Osteoblast (primary cell): ENCODE measurements around the gene RAD51B. TPM values are rescaled to one million over a fixed set of nuclear protein-coding genes. Genes with fewer than 3 reads are reported as not detected.

Source experiments
- DNase-seq: peaks from one replicate; pipeline ENCODE4 v3.0.0; 2011; ENCODE audit warnings: low spot score, mixed read lengths; ENCODE audit not compliant: insufficient read length; ENCODE audit errors: missing footprints
- H2AFZ ChIP-seq: 2 replicates; pipeline ENCODE4 v1.6.0; 2011; ENCODE audit warnings: mild to moderate bottlenecking, low read length
- H3K27ac ChIP-seq: 2 replicates; pipeline ENCODE4 v1.5.1; 2011; ENCODE audit warnings: mild to moderate bottlenecking, low read depth, low read length, moderate library complexity
- H3K27me3 ChIP-seq: 2 replicates; pipeline ENCODE4 v1.6.0; 2012; ENCODE audit warnings: mild to moderate bottlenecking, control low read depth, inconsistent platforms, low read length, moderate library complexity; ENCODE audit not compliant: insufficient read depth
- H3K36me3 ChIP-seq: 2 replicates; pipeline ENCODE4 v1.5.1; 2011; ENCODE audit warnings: mild to moderate bottlenecking, low read length, control low read depth, moderate library complexity; ENCODE audit not compliant: insufficient read depth
- H3K4me1 ChIP-seq: 2 replicates; pipeline ENCODE4 v1.5.1; 2011; ENCODE audit warnings: mild to moderate bottlenecking, low read length, control low read depth, moderate library complexity; ENCODE audit not compliant: insufficient read depth
- H3K4me2 ChIP-seq: 2 replicates; pipeline ENCODE4 v1.6.0; 2011; ENCODE audit warnings: mild to moderate bottlenecking, low read length; ENCODE audit not compliant: insufficient read depth
- H3K4me3 ChIP-seq: fragments of 200-600 bp; sonication (generic); 3 replicates; pipeline ENCODE4 v1.5.1; 2012; ENCODE audit warnings: mild to moderate bottlenecking, low read length, inconsistent platforms; ENCODE audit not compliant: insufficient read depth
- H3K79me2 ChIP-seq: 2 replicates; pipeline ENCODE4 v1.6.0; 2012; ENCODE audit warnings: mild to moderate bottlenecking, low read length, control low read depth, inconsistent platforms; ENCODE audit not compliant: insufficient read depth
- H3K9me3 ChIP-seq: 2 replicates; pipeline ENCODE4 v1.5.1; 2011; ENCODE audit warnings: low read depth, low read length, control low read depth
- H4K20me1 ChIP-seq: 2 replicates; pipeline ENCODE4 v1.6.0; 2012; ENCODE audit warnings: mild to moderate bottlenecking, low read length, control low read depth; ENCODE audit not compliant: insufficient read depth
- CTCF ChIP-seq: IDR thresholded peaks from 2 replicates; pipeline ENCODE4 v1.5.1; 2011; ENCODE audit warnings: mild to moderate bottlenecking, low read depth, low read length, moderate library complexity; ENCODE audit errors: extremely low read depth
- total RNA-seq: library from RNA; depleted of rRNA; stranded (reverse); fragments of >200 nt; gene quantifications from 2 replicates; pipeline ENCODE4 v1.2.3, GENCODE V29; 2012

RAD51B gene
- total RNA-seq, 1 donor, result 13.8 TPM

DNA sequence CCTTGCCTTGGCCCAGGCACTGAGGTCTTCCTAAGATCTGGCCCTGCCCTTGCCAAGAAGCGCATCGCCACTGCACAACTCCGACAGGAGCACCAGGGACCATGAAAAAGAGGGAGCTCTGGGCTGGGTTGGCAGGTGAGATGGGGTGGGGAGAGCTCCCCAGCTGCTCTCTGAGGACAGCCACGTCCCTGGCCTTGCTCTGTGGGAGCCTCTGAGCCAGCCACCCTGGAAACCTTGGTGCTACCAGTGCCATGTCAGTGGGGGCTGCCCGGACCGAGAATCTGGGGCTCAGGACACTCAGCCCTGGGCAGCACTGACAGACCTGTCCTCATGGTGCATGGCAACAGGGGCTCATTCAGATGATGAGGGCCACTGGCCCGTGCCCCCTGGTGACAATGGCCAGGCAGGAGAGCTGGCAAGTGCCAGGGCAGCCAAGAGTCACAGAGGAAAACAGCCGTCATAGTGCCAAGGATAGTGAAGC, 838.5 kb downstream of the RAD51B start:
- peaks cover 6% of the 10 kb centered on the region for H3K4me1 ChIP-seq
- no peak for TF ChIP-seq CTCF
- H3K27ac ChIP-seq, result no peak overlapping the region
- H3K4me3 ChIP-seq, result no peak overlapping the region
- no peak overlapping the region for H3K4me2 ChIP-seq
- no peak for DNase-seq
- H3K36me3 ChIP-seq, result no peaks in the 10 kb centered on the region
- no peaks in the 10 kb centered on the region for H3K9me3 ChIP-seq
- no peaks in the 10 kb centered on the region for H4K20me1 ChIP-seq
- H2AFZ ChIP-seq, result no peak overlapping the region
- no peaks in the 10 kb centered on the region for H3K27me3 ChIP-seq
- no peaks in the 10 kb centered on the region for H3K79me2 ChIP-seq

DNA sequence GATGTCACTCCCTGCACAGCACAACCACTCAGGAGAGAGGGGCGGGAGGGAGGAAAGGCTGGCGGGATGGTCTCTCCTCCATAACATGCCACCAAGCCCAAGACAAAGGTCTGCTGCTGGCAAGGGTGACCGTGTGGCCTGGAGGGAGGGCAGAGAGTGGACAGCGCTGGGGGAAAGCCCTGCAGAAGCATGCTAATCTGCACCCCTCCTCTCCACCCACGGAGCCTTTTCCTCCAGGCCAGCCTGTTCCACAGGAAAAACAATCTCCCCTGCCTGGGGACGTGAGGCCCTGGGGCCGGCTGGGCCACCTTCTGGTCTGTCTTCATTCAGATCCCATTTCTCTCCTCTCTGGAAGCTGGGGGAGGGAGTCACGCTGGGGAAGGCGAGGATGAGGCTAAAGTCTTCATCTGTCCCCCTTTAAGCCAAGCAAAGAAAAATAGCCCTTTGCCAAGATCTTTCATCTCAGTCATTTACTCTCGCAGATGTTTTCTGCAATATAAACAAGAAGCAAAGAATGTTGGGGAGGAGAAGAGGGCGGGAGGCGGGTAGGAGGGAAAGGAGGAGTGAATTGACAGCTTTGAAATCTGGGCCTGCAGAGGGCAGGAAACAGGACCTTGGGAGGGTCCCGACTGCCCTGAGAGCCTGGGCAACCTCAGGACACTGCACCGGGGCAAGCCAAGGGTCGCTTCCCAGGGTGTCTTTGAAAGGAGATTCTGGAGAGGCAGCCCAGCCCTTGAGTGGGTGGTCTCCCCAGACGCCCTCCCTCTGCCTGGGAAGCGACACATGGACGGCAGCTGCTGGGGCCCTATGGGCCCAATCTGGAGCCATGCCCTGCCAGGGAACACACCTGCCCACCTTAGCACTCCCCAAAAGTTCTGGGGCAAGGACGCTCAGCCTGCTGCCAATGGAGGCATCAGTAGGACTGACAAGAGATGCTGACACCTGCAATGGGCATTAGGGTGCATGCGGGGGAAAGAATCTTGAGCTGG, 839.7 kb downstream of the RAD51B start:
- Histone ChIP-seq H3K79me2 (no peaks in the 10 kb centered on the region), H3K4me1 (peaks cover 18% of the 10 kb centered on the region), H3K36me3 (no peaks in the 10 kb centered on the region), H3K4me3 (no peak overlapping the region), H3K9me3 (no peaks in the 10 kb centered on the region), H3K27ac (no peak overlapping the region), H3K4me2 (no peak overlapping the region), H2AFZ (peak overlapping the region; percentile 64), H3K27me3 (no peaks in the 10 kb centered on the region), H4K20me1 (no peaks in the 10 kb centered on the region)
- no peak for TF ChIP-seq CTCF
- DNase-seq, result no peak

GRCh38 chr14:68660495-68660894, 840.9 kb downstream of the RAD51B start:
- no peaks in the 10 kb centered on the region for H3K36me3 ChIP-seq
- H3K4me3 ChIP-seq, result no peak overlapping the region
- no peaks in the 10 kb centered on the region for H3K27me3 ChIP-seq
- H3K4me2 ChIP-seq, result no peak overlapping the region
- peaks cover 30% of the 10 kb centered on the region for H3K4me1 ChIP-seq
- H4K20me1 ChIP-seq, result no peaks in the 10 kb centered on the region
- H3K79me2 ChIP-seq, result no peaks in the 10 kb centered on the region
- no peak for TF ChIP-seq CTCF
- no peak overlapping the region for H3K27ac ChIP-seq
- DNase-seq, result no peak
- H3K9me3 ChIP-seq, result no peaks in the 10 kb centered on the region
- H2AFZ ChIP-seq, result no peak overlapping the region
